Hematopoietic multipotent progenitor cell treated with erythropoietin and hydrocortisone succinate and interleukin-3 and kit ligand, for 17 days (in vitro differentiated cells): Measurements from ENCODE around the gene C10orf71.

Source experiments
- DNase-seq: peaks from one replicate; pipeline ENCODE4 v3.0.0-alpha.2; 2015; ENCODE audit warnings: low spot score

C10orf71 gene

GRCh38 chr10:49298983-49299815 is at the start of gene C10orf71:
TSS of gene C10orf71 (plus strand) at chr10:49299170. CDS start at chr10:49322546, 23,376 bp downstream.
- DNase-seq = no peak

- DNase-seq = no peak
These were observed 46.5 kb upstream of the C10orf71 start for GRCh38 chr10:49252313-49253034.

GRCh38 chr10:49253340-49253906 is 45.5 kb upstream of the C10orf71 start:
- DNase-seq = no peak

- DNase-seq = no peak
These were observed 44.8 kb upstream of the C10orf71 start for GRCh38 chr10:49254150-49254549.

GRCh38 chr10:49254556-49255318 is 44.2 kb upstream of the C10orf71 start:
- DNase-seq = no peak

GRCh38 chr10:49255883-49256282 is 43.1 kb upstream of the C10orf71 start:
- no peak for DNase-seq

GRCh38 chr10:49257154-49257553 is 41.8 kb upstream of the C10orf71 start:
- no peak for DNase-seq

- no peak for DNase-seq
These were observed 41.2 kb upstream of the C10orf71 start for GRCh38 chr10:49257626-49258349.

GRCh38 chr10:49258350-49258683 is 40.7 kb upstream of the C10orf71 start:
- no peak for DNase-seq

- DNase-seq = no peak
These were observed 38.2 kb upstream of the C10orf71 start for GRCh38 chr10:49260644-49261296.

GRCh38 chr10:49263591-49263990 is 35.4 kb upstream of the C10orf71 start:
- no peak for DNase-seq

GRCh38 chr10:49264177-49264677 is 34.7 kb upstream of the C10orf71 start:
- no peak for DNase-seq

- DNase-seq = no peak
These were observed 33.1 kb upstream of the C10orf71 start for GRCh38 chr10:49265885-49266284.

- DNase-seq = no peak
These were observed 30.8 kb upstream of the C10orf71 start for GRCh38 chr10:49268185-49268584.

- no peak for DNase-seq
These were observed 29.4 kb upstream of the C10orf71 start for GRCh38 chr10:49269523-49269922.

GRCh38 chr10:49270565-49270964 is 28.4 kb upstream of the C10orf71 start:
- no peak for DNase-seq

- no peak for DNase-seq
These were observed 27.6 kb upstream of the C10orf71 start for GRCh38 chr10:49271346-49271745.

- no peak for DNase-seq
These were observed 26.5 kb upstream of the C10orf71 start for GRCh38 chr10:49272251-49273081.

- DNase-seq = no peak
These were observed 25.9 kb upstream of the C10orf71 start for GRCh38 chr10:49273082-49273465.

GRCh38 chr10:49273626-49274025 is 25.3 kb upstream of the C10orf71 start:
- DNase-seq = no peak
